Activated CD4-positive, alpha-beta T cell treated with anti-CD3 and anti-CD28 coated beads, Interleukin-2, amount 50 U/mL, for 16 hours (primary cell): Measurements from ENCODE around the gene RDH11.
"Not testable (repeated sequence)": the region's sequence is repeated elsewhere in the genome, so short reads cannot be mapped to it uniquely, and the experiment has no call there.

Experiments used
- DNase-seq: peaks from one replicate; pipeline ENCODE4 v3.0.0-alpha.2; 2020

RDH11 gene

DNA sequence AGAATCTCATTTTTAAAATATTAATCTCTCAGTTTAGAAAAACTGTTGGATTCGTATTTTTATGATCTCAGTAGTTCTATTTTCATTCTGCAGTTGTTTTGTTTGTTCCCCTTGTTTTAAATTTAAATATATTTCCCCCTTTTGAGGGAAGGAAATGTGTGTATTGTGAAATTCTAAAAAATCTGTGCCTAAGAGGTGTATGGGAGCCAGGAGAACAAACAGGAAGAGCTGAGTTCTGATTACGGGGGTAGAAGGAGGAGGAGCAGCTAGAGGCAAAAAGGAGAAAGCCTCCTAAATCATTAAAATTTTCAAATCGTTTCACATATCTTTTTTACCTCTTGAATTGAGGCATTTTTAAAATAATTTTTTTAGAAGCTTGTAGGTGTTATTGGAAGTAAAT lies 8.4 kb upstream of the RDH11 start:
- no peak for DNase-seq

DNA sequence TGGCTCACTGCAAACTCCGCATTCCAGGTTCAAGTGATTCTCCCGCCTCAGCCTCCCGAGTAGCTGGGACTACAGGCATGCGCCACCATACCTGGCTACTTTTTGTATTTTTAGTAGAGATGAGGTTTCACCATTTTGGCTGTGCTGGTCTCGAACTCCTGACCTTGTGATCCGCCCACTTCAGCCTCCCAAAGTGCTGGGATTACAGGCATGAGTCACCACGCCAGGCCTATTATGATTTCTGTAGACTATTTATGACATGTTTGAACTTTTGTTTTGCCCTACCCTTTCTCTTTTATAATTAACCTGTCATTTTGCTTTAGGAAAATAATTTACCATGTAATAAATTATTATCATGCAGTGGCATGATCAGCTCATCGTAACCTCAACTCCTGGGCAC lies 5.9 kb upstream of the RDH11 start, which contains the start of gene RDH12:
TSS of gene RDH12 (plus strand) at position 395 of the 400 bp plus-strand sequence. CDS start 20,757 bp downstream, outside the sequence.
- not testable (repeated sequence) for DNase-seq

DNA sequence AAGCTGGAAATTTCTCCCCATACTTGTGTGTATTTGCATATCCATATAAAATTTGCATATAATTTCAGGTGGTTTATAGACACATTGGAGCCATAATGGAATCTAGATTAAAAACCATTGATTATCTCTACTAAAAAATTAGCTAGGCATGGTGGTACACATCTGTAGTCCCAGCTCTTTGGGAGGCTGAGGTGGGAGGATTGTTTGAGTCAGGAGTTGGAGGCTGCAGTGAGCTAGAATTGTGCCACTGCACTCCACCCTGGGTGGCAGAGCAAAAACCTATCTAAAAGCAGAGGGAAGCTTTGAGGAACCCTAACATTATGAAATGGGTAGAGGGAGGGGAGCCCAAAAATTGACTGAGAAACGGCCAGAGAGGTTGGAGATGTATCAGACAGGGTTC lies 2.6 kb upstream of the RDH11 start:
- no peak for DNase-seq

DNA sequence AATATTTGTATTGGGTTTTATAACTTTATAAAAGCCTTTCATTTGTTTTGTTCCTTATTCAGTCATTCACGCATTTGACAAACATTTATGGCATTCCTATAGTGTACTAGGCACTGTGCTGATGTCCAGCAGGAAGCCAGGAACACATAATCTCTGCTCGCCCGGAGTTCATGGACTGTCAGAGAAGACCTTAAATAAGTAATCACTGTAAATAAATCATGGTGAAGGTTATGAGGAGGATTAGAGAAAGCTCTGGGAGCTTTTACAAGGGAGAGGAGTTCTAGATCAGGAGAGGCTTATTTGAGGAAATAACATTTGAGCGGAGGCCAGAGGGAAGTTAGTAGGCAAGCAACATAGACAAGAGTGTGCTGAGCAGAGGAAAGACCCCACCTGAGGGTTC lies 1.4 kb upstream of the RDH11 start:
- no peak for DNase-seq

DNA sequence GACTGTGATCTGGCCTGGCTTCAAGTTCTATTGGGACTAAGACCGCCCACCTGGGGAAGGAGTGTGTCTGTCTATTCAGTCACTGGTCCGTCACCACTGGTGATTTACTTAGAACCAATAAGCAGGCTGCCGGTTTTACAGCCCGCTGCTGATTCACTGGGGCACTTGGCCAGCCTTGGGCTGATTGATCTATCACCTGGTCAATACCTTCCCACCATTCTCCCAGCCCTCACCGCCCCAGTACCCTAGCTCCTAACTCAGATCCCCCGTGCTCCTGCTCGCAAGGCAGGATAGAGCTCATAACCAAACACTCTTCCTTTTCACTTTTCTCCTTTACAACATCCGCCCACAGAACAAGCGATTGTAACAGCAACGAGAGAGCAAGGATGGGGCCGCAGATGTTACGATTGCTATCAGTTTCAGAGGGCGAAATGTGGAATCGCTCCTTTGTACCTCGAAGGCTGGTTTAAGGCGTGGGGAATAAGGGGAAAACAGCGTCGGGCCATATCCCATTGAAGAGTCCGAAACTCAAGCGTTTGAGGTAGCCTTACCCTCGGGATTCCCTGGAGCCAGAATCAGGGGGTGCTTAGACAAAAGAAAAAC lies 672 bp downstream of the RDH11 start:
- DNase-seq: peak; percentile 92

DNA sequence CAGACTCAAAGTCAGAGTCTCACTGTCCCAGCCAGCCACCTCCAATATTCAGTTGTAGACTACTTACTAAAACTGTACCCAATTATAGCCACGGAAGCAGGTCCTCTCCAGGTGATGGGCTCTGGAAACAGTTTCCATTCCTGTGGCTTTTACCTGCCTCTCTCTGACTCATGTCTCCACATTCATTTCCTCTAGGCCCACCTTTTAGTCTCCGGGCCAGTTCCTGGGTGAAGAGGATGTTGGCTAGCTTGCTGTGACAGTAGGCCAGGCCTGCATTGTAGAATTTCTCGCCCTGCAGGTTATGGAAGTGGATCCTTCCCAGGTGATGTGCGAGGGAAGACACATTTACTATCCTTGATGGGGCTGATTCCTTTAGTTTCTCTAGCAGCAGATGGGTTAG lies 5.6 kb downstream of the RDH11 start:
- DNase-seq: no peak

DNA sequence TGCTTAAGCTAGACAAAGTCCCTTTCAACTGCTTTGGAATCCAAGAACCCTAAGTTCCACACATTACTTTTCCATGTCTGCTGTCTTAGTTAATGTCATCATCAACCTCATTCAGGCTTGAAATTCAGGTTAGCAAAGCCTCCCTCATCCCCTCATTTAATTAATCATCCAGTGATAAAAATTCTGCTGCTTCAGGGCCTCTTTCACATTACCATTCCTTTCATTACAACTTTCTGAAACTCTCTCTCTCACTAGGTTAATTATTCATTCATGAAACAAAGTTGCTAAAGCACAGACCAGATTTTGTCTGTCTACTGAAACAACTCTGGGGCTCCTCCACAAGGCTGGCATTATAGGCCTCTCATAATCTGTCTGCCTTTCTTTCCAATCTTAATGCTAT lies 11.7 kb downstream of the RDH11 start:
- no peak for DNase-seq

DNA sequence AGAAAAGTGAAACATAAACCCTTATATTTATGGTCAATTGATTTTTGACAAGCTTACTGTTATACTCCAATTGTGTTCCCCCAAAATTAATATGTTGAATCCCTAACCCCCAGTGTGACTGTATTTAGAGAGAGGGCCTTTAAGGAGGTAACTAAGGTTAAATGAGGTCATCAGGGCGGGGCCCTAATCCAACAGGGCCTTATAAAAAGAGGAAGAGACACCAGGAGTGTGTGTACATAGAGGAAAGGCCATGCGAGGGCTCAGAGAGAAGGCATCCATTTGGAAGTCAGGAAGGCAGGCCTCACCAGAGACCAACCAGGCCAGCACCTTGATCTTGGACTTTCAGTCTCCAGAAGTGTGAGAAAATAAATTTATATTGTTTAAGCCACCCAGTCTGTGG lies 14.6 kb downstream of the RDH11 start:
- DNase-seq: no peak

DNA sequence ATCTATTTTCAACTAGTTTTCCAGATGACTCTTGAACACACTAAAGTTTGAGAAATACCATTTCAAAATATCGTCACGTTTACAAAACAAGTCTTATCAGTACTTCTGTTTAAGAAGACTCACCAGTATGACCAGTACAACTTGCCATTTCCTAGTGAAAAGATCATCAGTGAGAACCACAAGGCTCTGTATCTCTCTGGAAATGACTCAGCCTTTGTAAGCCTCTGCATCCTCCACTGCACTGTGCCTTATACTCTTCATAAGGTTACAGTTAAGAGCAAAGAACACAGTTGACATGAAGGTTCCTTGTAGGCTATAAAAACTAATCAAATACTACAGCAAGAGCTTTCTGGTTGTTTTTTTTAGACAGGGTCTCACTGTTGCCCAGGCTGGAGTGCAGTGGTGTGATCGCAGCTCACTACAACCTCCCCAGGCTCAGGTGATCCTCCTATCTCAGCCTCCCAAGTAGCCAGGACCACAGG lies 15.4 kb downstream of the RDH11 start:
- peak; percentile 90 for DNase-seq

DNA sequence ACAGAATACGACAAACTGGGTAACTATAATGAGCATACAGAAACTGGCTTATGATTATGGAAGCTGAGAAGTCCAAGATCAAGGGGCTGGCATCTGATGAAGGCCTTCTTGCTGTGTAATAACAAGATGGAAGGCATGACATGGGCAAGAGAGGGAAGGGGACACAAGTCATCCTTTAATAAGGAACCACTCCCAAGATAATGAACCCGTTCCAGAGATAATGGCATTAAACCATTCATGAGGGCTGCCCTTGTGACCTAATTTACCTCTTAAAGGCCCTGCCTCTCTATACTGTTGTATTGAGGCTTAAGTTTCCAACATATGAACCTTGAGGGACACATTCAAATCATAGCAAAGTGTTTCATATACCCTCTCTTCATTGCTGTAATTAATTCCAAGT lies 16.6 kb downstream of the RDH11 start:
- no peak for DNase-seq

DNA sequence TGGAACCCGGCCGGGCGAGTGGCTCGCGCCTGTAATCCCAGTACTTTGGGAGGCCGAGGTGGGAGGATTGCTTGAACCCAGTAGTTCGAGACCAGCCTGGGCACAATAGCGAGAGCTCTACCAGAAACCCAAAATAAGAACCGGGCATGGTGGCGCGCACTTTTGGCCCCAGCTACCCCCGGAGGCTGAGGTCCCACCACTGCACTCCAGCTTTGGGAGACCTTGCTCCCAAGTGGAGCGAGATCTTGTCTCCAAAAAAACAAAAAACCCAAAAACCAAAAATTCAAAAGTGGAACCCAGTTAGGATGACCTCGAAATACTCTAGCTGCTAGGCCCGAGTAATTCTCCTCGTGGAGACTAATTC lies 20.4 kb downstream of the RDH11 start:
- no peak for DNase-seq

DNA sequence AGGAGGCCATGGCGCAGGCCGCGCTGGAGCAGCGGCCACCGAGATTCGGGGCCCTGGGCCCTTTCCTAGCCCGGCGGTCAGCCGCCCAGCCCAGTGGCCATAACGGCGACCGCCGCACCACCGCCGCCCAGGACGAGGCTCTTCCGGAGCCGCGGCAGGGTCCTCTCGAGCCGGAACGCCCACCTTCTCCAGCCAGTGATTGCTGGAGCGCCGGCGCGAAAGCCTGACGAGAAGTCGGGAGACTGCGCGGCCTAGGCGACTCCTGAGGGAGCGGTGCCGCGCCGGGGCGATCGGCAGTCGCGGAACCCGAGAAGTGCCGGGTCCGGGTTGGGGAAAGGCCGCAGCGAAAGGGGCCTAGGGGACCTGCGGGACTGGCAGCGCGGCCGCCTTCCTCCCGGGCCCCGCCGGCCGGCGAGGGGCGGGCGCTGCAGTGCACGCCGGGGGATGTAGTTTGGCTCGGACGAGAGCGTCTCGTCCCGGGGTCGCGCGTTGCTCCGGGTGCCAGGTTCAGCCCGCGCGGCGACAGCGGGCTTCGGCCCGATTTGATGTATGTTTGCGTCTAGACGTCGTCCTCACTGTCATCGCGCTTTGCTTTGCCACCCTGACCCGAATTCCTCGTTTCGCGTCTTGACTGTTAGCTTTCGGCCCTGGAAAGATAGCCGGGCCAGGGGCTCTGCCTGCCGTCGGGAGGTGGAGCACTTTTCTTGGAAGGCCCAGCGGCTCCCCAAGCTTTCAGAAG lies 20.9 kb downstream of the RDH11 start, which contains the start of gene VTI1B:
TSS of gene VTI1B (minus strand) at position 153 of the 739 bp plus-strand sequence. CDS start at position 10, 143 bp downstream.
- DNase-seq: peak; percentile 77

DNA sequence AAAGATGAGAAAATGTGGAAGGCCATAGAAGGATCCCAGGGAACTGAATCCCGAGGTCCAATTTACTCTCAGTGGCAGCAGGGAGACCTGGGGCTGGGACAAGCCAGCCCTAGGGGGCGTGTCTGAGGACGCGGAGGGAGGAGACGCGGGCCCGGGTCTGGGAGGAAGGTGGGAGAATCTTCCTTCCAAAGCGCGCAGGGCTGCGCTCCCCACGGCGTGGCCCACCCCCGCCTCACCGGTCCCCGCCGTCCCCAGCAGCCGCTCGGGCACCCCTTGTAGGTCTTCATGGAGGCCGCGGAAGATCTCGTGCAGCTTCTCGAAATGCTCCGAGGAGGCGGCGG lies 21.5 kb downstream of the RDH11 start:
- DNase-seq: peak; percentile 52

DNA sequence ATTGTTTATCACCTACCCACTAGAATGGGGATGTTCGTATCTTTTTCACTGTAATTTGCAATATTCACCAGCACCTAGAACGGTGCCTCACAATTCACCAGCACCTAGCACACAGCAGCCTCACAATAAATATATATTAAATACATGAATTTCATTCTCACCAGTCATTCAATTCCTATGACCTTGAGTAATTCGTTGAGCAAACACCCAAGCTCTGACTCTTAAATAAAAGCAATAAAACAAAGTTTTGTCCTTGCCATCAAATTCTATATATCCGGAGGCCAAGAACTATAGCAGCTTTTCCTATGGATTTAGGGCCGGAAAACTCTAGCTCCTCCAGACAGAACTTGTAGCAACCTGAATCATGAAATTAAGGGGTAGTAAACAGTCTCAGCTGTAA lies 22.1 kb downstream of the RDH11 start:
- no peak for DNase-seq

DNA sequence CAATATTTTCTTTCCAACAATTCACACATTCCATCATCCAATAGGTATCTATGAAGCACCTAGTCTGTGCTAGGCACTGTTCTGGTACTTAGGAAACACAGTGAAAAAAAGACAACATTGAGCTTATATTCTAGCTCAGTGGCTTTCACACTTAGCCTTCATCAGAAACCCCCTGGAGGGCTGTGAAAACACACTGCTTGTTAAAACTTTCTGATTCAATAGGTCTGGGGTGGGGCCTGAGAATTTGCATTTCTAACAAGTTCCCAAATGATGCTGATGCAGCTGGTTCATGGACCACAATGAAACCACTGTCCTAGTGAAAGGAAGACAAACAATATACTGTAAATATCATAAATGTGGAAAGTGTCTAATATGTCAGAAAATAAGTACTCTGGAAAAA lies 27.0 kb downstream of the RDH11 start:
- peak; percentile 56 for DNase-seq

DNA sequence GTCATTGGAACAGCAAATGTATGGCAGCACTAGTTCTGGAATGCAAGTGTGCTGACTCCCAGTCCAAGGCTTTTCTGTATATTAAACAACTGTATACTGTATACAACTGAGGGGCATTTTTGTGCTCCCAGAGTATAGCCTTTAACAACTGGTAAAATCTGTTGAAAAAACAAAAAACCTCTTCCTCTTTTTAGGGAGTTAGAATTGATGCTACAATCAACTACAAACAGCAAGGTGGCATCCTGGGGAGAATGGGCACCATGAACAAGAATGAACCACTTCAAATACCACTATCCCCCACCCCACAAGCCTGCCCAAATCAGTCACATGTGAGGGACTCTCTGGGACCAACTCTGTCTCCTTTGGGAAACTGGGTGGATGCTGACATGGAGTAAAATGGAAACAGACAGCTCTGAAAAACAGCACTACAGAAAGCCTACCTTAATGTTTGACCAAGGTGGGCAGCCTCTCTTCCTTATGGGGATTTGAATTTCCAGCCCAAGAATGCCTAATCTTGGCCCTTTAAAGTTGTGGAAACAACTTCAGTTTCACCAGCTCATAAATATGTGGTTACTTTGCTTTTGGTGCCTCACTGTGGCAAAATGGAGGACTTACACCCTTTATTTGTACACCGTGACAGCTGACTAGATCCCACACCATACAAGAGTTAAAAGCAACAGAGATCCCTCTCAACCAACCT lies 28.7 kb downstream of the RDH11 start:
- DNase-seq: peak; percentile 42

DNA sequence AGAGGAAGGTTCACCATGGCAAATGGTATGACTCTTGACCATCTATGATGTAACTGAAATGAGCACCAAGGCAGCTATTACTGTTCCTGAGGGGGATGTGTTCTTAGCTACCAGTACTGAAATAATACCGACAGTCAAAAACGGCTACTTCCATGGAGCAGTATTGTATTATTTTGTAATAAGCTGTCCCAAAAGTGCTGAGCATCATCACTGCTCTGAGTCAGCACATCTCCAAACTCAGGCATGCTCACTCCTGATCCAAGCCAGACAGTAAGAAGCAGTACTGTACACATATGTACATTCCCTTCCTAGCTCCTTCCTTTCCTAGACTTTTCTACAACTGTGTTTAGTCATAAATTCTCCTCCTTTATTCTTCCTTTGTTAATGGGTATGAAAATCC lies 29.7 kb downstream of the RDH11 start:
- DNase-seq: no peak

DNA sequence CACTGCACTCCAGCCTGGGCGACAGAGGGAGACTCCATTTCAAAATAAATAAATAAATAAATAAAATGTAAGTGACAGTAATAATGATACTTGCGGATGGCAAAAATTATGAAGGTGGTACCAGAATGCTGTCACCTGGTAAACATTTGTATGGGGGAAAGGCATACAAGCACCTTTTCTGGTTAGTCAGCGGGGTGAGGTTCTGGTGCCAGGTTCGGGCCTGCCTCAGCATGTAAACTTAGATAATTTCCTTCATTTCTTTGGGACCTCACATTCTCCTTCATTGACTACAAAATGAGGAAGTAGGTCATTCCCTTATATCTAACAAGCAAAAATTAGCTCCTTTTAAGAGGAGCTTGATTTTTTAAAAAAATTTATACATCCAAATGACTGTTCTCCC lies 31.9 kb downstream of the RDH11 start:
- DNase-seq: no peak

DNA sequence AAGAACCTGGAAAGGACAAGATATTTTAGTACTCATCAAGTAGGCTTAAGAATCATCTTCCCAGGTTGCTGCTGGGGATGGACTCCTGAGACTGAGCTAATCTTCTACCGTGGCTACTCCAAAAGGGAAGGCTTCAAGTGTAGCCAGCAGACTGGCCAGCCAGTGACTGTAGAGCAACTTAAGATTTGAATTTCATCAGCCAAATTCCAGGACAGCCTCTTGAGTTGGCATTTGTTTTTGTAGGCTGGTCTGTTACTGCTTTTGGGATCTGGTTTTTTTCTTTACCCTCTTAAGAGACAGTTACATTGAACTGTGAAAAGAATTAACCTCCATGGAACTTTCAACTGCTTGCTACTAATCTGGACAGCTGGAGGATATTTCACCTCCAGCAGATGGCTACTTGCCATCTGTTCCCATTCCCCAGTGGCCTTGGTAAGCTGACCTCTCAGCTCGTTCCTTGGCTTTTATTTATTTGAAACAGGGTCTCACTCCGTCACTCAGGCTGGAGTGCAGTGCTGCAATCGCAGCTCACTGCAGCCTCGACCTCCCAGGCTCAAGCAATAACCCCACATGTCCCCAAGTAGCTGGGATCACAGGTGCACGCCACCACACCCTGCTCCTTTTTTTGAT lies 41.8 kb downstream of the RDH11 start:
- no peak for DNase-seq

DNA sequence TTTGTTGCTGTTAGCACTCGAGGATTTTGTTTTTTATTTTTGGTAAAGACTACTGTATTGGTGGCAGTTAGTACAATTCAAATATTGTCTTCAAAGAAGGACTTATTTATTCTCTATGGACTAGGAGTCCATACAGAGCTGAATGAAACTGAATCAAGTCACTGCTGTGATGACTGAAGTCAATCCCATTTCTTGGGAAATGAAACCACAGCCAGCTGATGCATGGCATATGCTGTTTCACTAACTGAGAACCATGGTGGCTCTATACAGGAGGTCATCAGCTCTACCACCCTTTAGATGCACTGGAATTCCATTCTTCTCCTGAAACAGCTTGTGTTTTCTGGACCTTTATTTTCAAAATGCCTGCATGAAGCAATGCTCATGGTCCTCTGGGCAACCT lies 43.4 kb downstream of the RDH11 start:
- no peak for DNase-seq

DNA sequence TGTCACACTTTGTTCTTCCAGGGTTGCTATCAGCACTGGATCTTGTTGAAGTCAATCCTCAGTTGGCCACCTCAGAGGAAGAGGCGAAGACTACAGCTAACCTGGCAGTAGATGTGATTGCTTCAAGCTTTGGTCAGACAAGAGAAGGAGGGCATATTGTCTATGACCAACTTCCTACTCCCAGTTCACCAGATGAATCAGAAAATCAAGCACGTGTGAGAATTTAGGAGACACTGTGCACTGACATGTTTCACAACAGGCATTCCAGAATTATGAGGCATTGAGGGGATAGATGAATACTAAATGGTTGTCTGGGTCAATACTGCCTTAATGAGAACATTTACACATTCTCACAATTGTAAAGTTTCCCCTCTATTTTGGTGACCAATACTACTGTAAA lies 44.9 kb downstream of the RDH11 start:
- DNase-seq: no peak

DNA sequence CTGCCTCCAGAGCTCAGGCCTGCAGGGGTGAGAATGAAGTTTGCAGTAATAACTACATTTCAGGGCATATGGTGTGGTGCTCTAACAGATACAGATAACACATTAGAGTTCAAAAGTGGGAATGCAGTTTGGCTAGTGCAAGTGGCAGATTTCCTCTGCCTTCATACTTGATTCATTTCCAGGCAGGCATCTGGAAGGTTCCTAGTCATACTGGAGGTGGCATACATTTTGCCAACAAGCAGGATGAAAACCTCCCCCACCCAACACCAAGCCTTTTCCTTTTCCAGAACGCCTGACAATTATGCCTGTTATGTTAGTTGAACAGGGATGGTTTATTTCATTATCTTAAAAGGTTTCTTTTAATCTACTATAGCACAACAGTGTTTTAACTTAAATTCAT lies 45.4 kb downstream of the RDH11 start:
- DNase-seq: no peak

DNA sequence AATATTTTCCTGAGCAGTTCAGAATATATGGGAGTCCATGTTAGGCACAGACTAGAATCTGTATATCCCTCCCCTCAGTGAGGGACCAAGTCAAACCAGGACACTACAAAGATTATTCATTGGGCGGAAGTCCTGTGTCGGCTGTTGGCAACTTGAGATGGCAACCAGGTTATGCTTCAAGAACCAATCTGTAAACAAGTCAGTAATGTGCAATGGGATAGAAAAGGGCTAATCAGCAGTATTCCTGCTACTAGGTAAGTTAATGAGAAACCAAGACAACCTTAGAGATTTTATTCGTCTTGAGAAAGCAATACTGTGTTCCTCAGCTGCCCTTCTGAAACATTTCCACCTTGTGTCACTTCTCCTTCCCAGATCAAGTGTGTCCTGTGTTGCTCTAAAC lies 49.4 kb downstream of the RDH11 start:
- DNase-seq: no peak

DNA sequence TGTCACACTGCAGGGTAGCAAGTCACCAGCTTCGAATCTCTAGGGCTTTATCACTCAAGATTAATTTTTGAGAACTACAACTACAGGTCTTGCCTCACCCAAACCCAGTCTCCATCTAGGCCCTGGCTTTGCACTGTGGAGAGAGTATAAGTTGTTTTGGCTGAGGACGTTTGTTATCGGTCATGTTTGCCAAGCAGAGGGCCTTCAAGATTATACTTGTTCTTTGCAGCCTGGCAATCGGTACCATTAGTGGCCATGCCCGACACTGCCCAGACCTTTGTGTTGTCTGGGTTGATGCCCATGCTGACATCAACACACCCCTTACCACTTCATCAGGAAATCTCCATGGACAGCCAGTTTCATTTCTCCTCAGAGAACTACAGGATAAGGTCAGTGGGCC lies 50.1 kb downstream of the RDH11 start:
- DNase-seq: no peak
